ENCODE results near the gene CELF2. TPM values are rescaled to one million over a fixed set of nuclear protein-coding genes. Genes with fewer than 3 reads are reported as not detected.

CELF2 gene
- total and polyA plus RNA-seq, 2 of the 4 experiments (the other 2 are of a cell fraction), result 3.5 to 6.6 TPM

DNA sequence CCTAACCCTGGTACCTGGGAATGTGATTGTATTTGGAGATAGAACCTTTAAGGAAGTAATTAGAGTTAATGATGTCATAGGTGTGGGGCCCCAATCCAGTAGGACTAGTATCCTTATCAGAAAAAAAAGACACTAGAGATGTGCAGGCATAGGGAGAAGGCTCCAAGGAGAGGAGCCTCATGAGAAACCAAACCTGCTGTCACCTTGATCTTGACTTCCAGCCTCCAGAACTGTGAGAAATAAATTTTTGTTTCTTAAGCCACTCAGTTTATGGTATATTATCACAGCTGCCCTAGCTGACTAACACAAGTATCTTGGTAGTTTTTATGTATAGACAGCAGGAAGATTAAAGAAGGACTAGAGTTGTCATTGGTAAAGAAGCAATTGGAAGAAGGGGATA is 23.9 kb upstream of the CELF2 start:
- CTCF ChIA-PET, result no interaction called here
- Histone ChIP-seq H3K18ac (ENCODE audit: low read depth, low read length) (no peak overlapping the region), H3K4ac (ENCODE audit: low read depth, low read length) (no peak overlapping the region), H2BK15ac (ENCODE audit: low read depth, low read length) (no peak overlapping the region), H3K14ac (replicated peaks; ENCODE audit: low read depth, low read length) (no peak overlapping the region), H4K91ac (ENCODE audit: insufficient read depth, low read depth, low read length) (no peak overlapping the region), H3K9ac (ENCODE audit: low read depth, low read length) (no peak overlapping the region), H3K36me3 (ENCODE audit: control insufficient read depth, insufficient read depth, low read length) (no peaks in the 10 kb centered on the region), H2BK20ac (ENCODE audit: low read depth, low read length) (no peak overlapping the region), H2BK5ac (ENCODE audit: low read depth, low read length, poor library complexity, severe bottlenecking) (no peak overlapping the region), H3K23ac (ENCODE audit: low read depth, low read length) (no peak overlapping the region), H4K20me1 (ENCODE audit: insufficient read depth, low read length) (no peaks in the 10 kb centered on the region), H3K9me3 (ENCODE audit: control insufficient read depth, insufficient read depth, low read length) (0 out of 2 replicates have a peak, but pooled peaks cover 2% of the 10 kb centered on the region), H3K56ac (ENCODE audit: extremely low read depth, insufficient read depth, low read length) (no peak overlapping the region), H3K4me3 (ENCODE audit: insufficient read depth, low read depth, low read length) (no peak overlapping the region), H4K5ac (ENCODE audit: low read depth, low read length) (no peak overlapping the region), H2AK9ac (replicated peaks; ENCODE audit: low read depth, low read length, poor library complexity) (no peak overlapping the region), H2BK120ac (ENCODE audit: low read depth, low read length) (no peak overlapping the region), H3K27me3 (ENCODE audit: control insufficient read depth, insufficient read depth, low read length) (0 out of 2 replicates have a peak, but pooled peaks cover 1% of the 10 kb centered on the region), H3K4me1 (ENCODE audit: control insufficient read depth, insufficient read depth, low read length) (no peaks in the 10 kb centered on the region), H2AK5ac (ENCODE audit: low read depth, low read length) (no peak overlapping the region), H3K79me1 (ENCODE audit: low read depth in 1 of 2, low read length in 2 of 2) (no peaks in the 10 kb centered on the region), H4K8ac (ENCODE audit: low read depth in 2 of 2, low read length in 2 of 2) (no peak overlapping the region), H3K9me1 (ENCODE audit: insufficient read depth, low read length) (no peaks in the 10 kb centered on the region), H3K4me2 (ENCODE audit: low read depth, low read length) (no peak overlapping the region), H2AFZ (replicated peaks; ENCODE audit: low read length, poor library complexity) (no peak overlapping the region), H3K27ac (ENCODE audit: insufficient read depth, low read length) (no peak overlapping the region)
- intact Hi-C loops (cut with micrococcal nuclease), result no loop called here
- no peak for TF ChIP-seq RCOR1 (IDR thresholded peaks at IDR 0.05; ENCODE audit: insufficient replicate concordance, low read length)
- no peak for TF ChIP-seq CTCF (conservative IDR thresholded peaks at IDR 0.05; ENCODE audit: low read depth, low read length)
- TF ChIP-seq CHD1 (IDR thresholded peaks at IDR 0.05; ENCODE audit: low read depth, low read length), result no peak
- TF ChIP-seq NFE2L2 (IDR thresholded peaks at IDR 0.05; ENCODE audit: low read depth, low read length), result no peak
- TF ChIP-seq ELK1 (IDR thresholded peaks at IDR 0.05; ENCODE audit: borderline replicate concordance, low read depth, low read length), result no peak
- no peak for TF ChIP-seq CEBPB (IDR thresholded peaks at IDR 0.05; ENCODE audit: low read depth, low read length)
- no peak for TF ChIP-seq FOS (IDR thresholded peaks at IDR 0.05; ENCODE audit: low read depth, low read length)
- TF ChIP-seq MAFK (IDR thresholded peaks at IDR 0.05; ENCODE audit: low read depth, low read length), result no peak
- TF ChIP-seq RAD21 (IDR thresholded peaks at IDR 0.05; ENCODE audit: low read length), result no peak
- no peak for TF ChIP-seq RFX5 (IDR thresholded peaks at IDR 0.05; ENCODE audit: low read depth, low read length)
- BruUV-seq (replicated peaks), result no TSS peak
- no peak for DNase-seq
- in situ Hi-C loops (cut with MboI; ENCODE audit: low sequenced_read_pairs), result no loop called here
- no peak for ATAC-seq (ENCODE audit: low read depth)
- POLR2A ChIA-PET (ENCODE audit: unreplicated experiment), result no interaction called here
- dilution Hi-C loops (cut with HindIII; ENCODE audit: low sequenced_read_pairs, unreplicated experiment), result no loop called here
